Activated T-cell treated with anti-CD3 and anti-CD28 coated beads, Interleukin-2, amount 50 U/mL, for 72 hours (primary cell): ENCODE results near the gene GAREM1. TPM values are rescaled to one million over a fixed set of nuclear protein-coding genes. Genes with fewer than 3 reads are reported as not detected.

Source experiments
- ATAC-seq, 2 donors: fragments of 150-1000 bp; cut with Tn5 transposase; replicated peaks in 1 of 2; 2 replicates each; pipeline ENCODE4 v1.10.0; 2021; ENCODE audit warnings: moderate library complexity in 2 of 2, mild to moderate bottlenecking in 1 of 2
- DNase-seq, 2 donors: peaks; one replicate each; pipeline ENCODE4 v3.0.0; 2021 to 2022; ENCODE audit warnings: mixed read lengths in 1 of 2
- H3K27ac Mint-ChIP-seq: one replicate; pipeline ENCODE4 v1.8.0; 2022; ENCODE audit warnings: mild to moderate bottlenecking, moderate library complexity, mixed read lengths
- H3K27me3 Mint-ChIP-seq: one replicate; pipeline ENCODE4 v1.8.0; 2022; ENCODE audit warnings: low read depth, mixed read lengths
- H3K36me3 Mint-ChIP-seq, 2 donors: one replicate each; pipeline ENCODE4 v1.8.0; 2022; ENCODE audit warnings: mixed read lengths in 2 of 2, mild to moderate bottlenecking in 1 of 2; ENCODE audit not compliant: insufficient read depth in 2 of 2
- H3K4me1 Mint-ChIP-seq: one replicate; pipeline ENCODE4 v1.8.0; 2022; ENCODE audit warnings: low read depth, mixed read lengths
- H3K4me3 Mint-ChIP-seq, 2 donors: one replicate each; pipeline ENCODE4 v1.8.0; 2022; ENCODE audit warnings: mild to moderate bottlenecking in 2 of 2, mixed read lengths in 2 of 2, moderate library complexity in 2 of 2
- H3K9me3 Mint-ChIP-seq, 2 donors: one replicate each; pipeline ENCODE4 v1.8.0; 2022; ENCODE audit warnings: mixed read lengths in 2 of 2
- total RNA-seq, 2 donors: library from RNA; stranded (reverse); gene quantifications; one replicate each; pipeline ENCODE4 v1.2.3, GENCODE V29; 2022

Gene GAREM1
- total RNA-seq, 2 donors from 2014 or later, result 0.19 to 0.39 TPM

DNA sequence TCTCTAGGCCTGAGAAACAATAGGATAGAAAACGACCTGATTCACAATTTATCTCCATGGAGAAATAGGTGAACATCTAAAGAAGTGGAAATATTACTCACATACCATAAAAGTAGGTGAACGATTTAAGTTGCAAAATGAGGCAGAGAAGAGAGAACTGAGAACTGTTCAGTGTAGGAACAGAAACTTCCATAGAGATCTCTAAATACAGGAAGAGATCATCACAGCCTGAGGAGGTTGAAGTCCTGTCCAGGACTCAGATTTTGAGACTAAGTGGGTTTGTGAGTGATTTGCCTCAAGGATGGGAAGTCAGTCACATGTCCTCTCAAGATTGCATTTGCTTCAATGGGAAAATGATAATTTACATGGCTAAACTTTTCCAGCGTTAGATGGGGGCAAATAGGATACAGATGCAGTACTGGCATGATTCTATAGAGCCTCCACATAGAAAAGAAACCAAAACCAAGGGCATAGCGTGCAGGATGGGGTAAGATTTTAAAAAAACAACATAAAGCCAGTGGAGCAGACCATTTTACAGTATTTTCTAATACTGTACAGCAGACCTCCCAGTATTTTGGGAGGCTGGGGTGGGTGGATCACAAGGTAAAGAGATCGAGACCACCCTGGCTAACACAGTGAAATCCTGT lies 212.0 kb downstream of the GAREM1 start:
- DNase-seq (no peak), ATAC-seq (no peak)
- Mint-ChIP-seq H3K36me3 (no peaks in the 10 kb centered on the region), H3K9me3 (no peaks in the 10 kb centered on the region), H3K4me3 (no peak overlapping the region), H3K4me1 (peaks cover 5% of the 10 kb centered on the region), H3K27me3 (peaks cover 39% of the 10 kb centered on the region), H3K27ac (no peak overlapping the region)

DNA sequence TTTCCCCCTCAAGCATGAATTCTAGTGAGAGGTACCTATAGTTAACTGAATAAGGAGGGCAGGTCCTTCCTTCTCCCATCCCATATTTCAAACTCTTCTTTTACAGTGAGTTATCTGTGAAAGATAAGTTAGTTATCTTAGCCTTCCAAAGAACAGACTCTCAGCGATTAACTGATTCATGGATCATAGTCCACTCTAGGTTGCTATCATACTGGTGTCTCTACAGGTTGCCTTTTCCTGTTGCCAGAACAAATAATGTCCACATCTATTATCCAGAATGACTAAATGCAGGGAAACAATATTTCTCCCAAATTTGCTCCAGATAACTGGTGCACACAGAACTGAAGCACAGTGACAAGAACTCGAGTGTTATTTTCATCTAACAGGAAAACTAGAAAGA lies 212.5 kb downstream of the GAREM1 start:
- no peaks in the 10 kb centered on the region for H3K36me3 Mint-ChIP-seq
- DNase-seq (no peak), ATAC-seq (no peak)
- peaks cover 5% of the 10 kb centered on the region for H3K4me1 Mint-ChIP-seq
- H3K9me3 Mint-ChIP-seq, result no peaks in the 10 kb centered on the region
- H3K4me3 Mint-ChIP-seq, result no peak overlapping the region
- H3K27ac Mint-ChIP-seq, result no peak overlapping the region
- H3K27me3 Mint-ChIP-seq, result peaks cover 39% of the 10 kb centered on the region

DNA sequence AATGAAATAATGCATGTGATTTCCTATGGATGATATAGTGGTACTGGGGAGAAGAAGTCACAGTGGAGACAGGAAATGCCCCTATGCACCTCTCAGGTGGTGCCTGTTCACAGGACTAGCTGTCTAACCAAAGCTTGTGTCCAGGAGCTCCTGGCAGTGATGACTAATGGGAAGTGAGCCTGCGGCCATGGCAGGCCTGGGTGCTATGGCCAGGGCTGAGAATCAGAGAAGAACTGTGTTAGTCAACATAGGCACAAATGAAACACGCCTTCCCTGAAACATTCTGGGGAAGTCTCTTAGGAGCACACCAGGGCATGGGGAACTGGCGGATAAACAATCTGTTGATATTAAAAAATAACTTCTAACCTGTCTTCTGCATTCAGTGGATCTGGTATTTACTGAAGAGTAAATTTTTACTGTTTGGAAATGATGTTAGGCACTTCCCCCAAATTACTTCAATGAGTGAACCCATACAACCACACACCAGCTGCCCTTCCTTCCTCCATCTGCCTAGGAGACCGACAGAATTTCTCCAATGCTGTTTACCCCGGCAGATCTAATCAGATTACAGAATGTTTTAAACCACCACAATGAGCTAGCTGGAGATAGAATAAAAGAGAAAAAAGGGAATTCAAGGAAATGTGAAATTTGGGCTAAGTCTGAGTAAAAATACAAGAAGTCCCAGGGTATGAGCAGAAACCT lies 213.4 kb downstream of the GAREM1 start:
- no peaks in the 10 kb centered on the region for H3K36me3 Mint-ChIP-seq
- H3K27ac Mint-ChIP-seq, result no peak overlapping the region
- H3K4me1 Mint-ChIP-seq, result peaks cover 5% of the 10 kb centered on the region

DNA sequence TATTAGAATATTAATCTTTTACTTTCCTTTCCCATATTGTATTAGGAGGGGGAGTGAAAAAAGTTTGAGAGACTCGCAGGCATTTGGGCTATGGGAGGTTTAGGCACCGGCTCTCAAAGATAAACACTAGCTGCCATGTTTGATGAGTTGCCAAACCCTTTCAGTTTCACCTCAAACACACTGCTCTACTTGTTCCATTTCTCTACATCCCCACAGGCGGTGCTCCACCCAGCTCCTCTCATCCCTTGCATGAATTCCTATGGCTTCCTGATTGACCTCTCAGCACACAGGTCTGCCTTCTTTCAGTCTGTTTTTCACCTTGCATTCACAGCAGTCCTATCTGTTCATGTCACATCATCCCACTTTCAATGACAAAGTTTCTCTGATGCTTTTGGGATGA lies 215.1 kb downstream of the GAREM1 start:
- Mint-ChIP-seq H3K4me3 (no peak overlapping the region), H3K4me1 (peaks cover 5% of the 10 kb centered on the region), H3K36me3 (no peaks in the 10 kb centered on the region), H3K27me3 (peaks cover 33% of the 10 kb centered on the region), H3K9me3 (no peaks in the 10 kb centered on the region), H3K27ac (no peak overlapping the region)
- DNase-seq, result no peak
- ATAC-seq, result no peak

More for the DNA sequence above, 213.4 kb downstream of the GAREM1 start:
- DNase-seq (no peak), ATAC-seq (no peak)
- peaks cover 42% of the 10 kb centered on the region for H3K27me3 Mint-ChIP-seq
- H3K4me3 Mint-ChIP-seq, result no peak overlapping the region
- H3K9me3 Mint-ChIP-seq, result no peaks in the 10 kb centered on the region

DNA sequence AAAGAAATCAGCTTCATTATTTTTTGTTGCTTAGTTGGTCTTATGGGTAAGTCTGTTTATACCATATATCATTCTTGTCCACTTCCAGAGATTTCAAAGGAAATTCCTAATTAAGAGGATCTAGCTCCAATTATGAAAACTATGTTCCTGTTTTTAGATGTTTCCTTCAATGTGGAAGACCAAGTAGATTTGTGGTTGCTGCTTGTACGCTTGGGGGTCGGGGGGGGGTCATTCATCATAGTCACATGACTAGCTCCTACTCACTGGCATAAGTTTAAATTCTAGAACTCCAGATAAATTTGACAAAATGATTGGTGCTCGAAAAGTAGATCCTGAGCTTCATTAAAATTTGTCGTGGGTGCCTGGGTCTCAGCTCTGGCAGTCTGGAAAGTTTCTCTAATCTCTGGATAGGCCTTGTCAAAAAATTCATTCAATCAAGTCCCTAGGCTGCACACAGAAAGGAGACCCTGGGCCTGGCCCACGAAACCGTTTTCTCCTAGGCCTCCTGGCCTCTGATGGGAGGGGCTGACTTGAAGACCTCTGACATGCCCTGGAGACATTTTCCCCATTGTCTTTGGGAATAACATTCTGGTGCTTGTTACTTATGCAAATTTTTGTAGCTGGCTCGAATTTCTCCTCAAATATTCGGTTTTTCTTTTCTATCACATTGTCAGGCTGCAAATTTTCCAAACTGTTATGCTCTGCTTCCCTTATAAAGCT lies 218.4 kb downstream of the GAREM1 start:
- Mint-ChIP-seq H3K36me3 (no peaks in the 10 kb centered on the region), H3K27ac (no peak overlapping the region), H3K27me3 (peaks cover 39% of the 10 kb centered on the region), H3K9me3 (no peaks in the 10 kb centered on the region), H3K4me3 (no peak overlapping the region), H3K4me1 (no peaks in the 10 kb centered on the region)
- no peak for DNase-seq
- no peak for ATAC-seq

DNA sequence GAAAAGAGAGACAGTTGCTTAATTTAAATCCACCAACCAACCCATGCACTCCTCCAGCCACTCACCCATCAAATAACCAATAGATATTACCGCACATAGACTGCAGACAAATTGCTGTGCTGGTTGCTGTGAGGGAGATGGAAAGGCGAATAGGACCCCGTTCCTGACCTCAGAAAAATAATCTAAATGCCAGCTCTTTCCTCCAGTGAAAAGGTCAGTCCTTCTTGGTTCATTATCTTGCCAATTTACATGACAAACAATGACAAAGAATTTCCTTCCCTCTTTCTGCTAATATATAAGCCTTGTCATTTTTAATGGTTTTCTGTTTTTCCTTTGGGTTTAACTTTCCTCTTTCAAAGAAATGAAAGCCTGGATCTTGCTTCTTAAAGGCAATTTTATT lies 219.2 kb downstream of the GAREM1 start:
- Mint-ChIP-seq H3K36me3 (no peaks in the 10 kb centered on the region), H3K4me3 (no peak overlapping the region), H3K27ac (no peak overlapping the region), H3K4me1 (no peaks in the 10 kb centered on the region), H3K9me3 (no peaks in the 10 kb centered on the region), H3K27me3 (peaks cover 35% of the 10 kb centered on the region)
- ATAC-seq (no peak), DNase-seq (no peak)

DNA sequence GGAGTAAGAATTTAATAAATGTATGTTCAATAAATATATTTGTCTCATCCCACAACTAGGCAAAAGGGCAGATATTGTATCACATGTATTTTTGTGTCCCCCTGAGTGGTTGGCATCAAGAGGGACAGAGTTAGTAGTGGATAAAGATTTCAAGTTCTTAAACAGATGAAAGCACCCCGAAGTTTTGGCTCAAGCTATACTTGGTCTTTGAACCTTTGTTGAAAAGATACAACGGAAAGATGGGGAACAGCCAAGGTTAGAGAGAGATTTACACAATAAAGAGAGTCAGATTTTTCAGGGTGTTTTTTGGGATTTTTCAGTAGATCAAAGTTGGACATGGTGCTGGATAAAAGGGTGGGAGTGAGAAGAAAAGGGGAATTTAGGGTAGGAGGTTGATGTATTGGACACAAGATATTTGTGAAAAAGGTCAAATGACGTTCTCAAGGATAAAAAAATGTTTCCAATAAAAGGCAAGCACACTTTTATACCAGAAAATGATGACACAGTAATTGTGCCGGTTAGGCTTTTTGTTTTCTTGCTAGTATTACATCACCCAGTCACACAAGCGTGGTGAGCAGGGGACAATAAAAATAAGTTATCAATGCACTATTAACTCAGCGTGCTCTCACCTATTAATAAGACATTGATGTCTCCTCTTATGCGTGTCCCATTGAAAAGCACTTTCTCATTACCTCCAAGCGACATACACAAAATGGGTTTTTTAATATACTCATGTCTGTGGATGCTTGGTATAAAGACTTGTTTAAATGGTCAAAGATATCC lies 221.3 kb downstream of the GAREM1 start:
- Mint-ChIP-seq H3K9me3 (no peaks in the 10 kb centered on the region), H3K4me1 (no peaks in the 10 kb centered on the region), H3K36me3 (no peaks in the 10 kb centered on the region), H3K4me3 (no peak overlapping the region), H3K27me3 (peaks cover 37% of the 10 kb centered on the region), H3K27ac (no peak overlapping the region)
- no peak for ATAC-seq
- DNase-seq, result no peak

DNA sequence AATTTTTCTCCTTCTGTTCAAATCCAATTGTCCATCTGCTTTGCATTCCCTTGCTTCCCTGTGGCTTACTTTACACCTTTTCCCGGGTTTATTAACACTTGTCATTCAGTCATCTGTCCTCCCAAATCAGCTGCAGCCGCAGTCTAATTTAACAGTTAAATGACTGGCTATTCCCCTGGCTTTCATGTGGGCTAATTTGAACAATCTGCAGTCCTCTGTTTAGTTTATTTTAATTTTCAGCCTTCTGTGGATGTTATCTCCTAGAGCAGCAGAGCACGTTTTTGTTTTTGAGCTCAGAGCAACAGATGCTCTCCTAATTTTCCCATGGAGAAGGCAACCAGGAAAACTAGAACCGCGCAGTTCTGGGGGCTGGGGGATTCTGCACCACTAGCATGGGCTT lies 225.8 kb downstream of the GAREM1 start:
- H3K36me3 Mint-ChIP-seq, result no peaks in the 10 kb centered on the region
- no peak for ATAC-seq
- no peak for DNase-seq
- no peaks in the 10 kb centered on the region for H3K9me3 Mint-ChIP-seq
- H3K27me3 Mint-ChIP-seq, result peaks cover 30% of the 10 kb centered on the region
- no peak overlapping the region for H3K4me3 Mint-ChIP-seq
- H3K4me1 Mint-ChIP-seq, result no peaks in the 10 kb centered on the region
- H3K27ac Mint-ChIP-seq, result no peak overlapping the region

DNA sequence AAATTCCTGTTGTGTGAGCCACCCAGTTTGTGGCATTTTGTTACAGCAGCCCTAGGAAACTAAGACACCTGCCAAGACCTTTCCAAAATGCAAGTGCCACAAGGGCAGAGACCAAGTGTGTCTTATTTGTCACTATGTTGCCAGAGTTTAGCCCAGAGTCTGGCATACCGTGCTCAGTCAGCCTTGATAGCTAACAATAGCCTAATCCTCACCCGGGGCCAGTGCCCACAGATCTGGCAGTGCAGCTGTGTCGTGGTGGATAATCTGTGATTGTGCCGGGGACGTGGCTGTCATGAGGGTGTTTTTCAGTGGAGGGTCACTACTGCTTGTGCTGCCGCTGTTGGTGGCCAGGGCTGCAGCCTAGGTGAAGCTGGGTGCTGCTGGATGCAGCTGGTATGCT lies 227.3 kb downstream of the GAREM1 start:
- DNase-seq (no peak), ATAC-seq (no peak)
- Mint-ChIP-seq H3K27ac (no peak overlapping the region), H3K36me3 (no peaks in the 10 kb centered on the region), H3K27me3 (peaks cover 18% of the 10 kb centered on the region), H3K4me3 (no peak overlapping the region), H3K4me1 (no peaks in the 10 kb centered on the region), H3K9me3 (no peaks in the 10 kb centered on the region)

DNA sequence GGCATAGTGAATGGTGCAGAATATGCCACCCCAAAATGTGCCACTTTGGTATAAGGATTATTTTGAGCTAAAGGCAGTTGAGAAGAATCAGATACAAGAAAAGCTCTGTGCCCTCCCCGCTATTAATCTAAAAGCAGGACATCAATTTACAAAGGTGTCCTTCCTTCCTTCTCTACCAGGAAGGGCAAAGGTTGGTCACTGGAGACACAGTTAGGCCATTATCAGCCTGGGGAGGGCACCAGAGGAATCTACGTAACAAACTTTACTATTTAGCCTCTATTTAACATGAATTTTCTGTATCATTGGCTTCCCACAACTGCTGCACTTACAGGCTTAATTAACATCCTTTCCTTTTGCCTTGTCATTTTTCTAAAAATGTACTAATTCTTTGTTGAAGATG lies 228.3 kb downstream of the GAREM1 start:
- H3K4me3 Mint-ChIP-seq, result no peak overlapping the region
- H3K4me1 Mint-ChIP-seq, result no peaks in the 10 kb centered on the region
- no peak for DNase-seq
- no peak overlapping the region for H3K27ac Mint-ChIP-seq
- H3K27me3 Mint-ChIP-seq, result peaks cover 26% of the 10 kb centered on the region
- no peaks in the 10 kb centered on the region for H3K36me3 Mint-ChIP-seq
- no peak for ATAC-seq
- no peaks in the 10 kb centered on the region for H3K9me3 Mint-ChIP-seq

DNA sequence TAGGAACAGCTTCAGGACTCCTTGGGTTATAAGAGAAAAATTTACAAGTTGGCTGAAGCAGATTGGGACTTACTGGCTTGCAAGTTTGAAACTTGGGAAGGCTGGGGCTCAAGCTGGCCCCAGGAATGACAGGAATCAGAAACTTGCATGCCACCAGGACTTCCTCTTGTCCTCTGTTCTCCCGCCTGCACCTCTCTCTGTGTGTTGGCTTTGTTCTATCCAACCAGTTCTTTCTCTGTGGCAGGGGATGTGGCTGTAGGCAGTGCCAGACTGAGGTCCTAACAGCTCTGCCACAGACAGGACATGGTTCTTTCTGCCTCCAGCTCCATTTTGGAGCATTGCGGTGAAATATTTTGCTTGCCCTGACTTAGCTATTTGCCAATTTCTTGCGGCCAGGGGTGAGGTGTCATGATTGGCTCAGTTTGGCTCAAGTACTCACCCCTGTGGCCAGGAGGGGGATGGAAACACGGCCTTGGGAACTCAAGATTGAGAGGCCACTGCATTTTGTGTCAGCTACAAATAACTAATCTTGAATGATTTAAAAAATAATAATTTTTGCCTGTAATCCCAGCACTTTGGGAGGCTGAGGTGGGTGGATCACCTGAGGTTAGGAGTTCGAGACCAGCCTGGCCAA lies 231.9 kb downstream of the GAREM1 start:
- DNase-seq (no peak), ATAC-seq (no peak)
- Mint-ChIP-seq H3K27me3 (peaks cover 19% of the 10 kb centered on the region), H3K36me3 (peaks cover 0 to 2% of the 10 kb centered on the region in 2 donors), H3K4me3 (no peak overlapping the region), H3K4me1 (no peaks in the 10 kb centered on the region), H3K9me3 (peaks cover 1% of the 10 kb centered on the region in 2 donors), H3K27ac (no peak overlapping the region)

DNA sequence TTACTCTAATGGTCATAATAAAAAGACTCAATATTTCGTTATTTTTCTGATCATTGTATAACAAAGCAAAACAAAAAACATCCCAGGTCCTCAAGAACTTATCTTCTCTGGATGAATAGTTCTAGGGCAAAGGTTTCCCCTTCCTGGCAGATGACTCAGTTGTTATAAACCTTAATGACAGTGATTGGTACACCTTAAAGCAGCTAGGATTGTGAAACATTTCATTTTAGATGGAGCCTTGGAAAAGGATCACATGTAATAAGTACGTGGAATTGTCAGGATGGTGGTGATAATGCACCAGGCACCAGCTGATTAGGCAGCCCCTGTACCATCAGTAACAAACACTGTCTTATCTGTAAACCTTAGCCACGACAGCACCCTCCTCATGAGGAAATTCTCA lies 233.6 kb downstream of the GAREM1 start:
- H3K27ac Mint-ChIP-seq, result no peak overlapping the region
- no peak for DNase-seq
- H3K27me3 Mint-ChIP-seq, result peaks cover 16% of the 10 kb centered on the region
- H3K9me3 Mint-ChIP-seq, result peaks cover 1 to 2% of the 10 kb centered on the region in 2 donors
- ATAC-seq, result no peak
- no peaks in the 10 kb centered on the region for H3K4me1 Mint-ChIP-seq
- peaks cover 0 to 2% of the 10 kb centered on the region in 2 donors for H3K36me3 Mint-ChIP-seq
- no peak overlapping the region for H3K4me3 Mint-ChIP-seq
